ENCODE data around the gene FGB.

Gene FGB

DNA sequence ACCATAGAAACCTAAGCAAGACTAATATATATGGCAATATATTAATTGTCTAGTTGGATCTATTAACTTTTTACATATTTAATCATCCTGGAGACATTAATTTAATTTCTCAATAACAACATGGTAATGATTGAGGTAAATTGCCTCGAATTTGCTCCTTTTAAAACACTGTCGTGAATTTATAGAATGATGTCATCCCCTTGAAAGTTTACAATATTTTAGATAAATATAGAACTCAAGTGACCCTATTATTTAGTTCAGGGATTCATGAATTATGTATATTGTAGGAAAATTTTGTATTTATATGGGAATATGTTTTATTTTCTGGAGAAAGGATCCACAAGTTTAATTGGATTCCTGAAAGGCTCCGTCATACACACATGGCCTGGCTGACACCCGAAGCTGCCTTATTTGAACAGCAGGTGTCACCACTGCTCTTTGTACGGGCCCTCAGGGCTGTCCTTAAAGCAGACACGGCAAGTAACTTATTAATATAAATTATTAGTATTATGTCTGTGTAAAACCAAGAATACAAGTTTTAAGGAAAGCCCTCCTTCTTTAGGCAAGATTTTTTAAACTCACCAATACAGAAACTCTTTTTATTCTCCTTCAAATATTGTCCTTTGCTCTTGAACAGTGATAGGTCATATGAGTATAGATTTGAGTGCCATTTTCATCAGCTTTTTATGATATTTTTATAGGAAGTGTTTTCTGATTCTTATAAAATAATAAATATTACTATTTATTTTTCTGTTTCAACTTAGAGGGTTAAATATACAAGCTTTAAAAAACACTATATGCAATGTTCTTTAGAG lies 10.7 kb upstream of the FGB start:
- H3K9me3 ChIP-seq (ENCODE audit: control insufficient read depth, low read length), result no peaks in the 10 kb centered on the region
- TF ChIP-seq, protein P1, sequence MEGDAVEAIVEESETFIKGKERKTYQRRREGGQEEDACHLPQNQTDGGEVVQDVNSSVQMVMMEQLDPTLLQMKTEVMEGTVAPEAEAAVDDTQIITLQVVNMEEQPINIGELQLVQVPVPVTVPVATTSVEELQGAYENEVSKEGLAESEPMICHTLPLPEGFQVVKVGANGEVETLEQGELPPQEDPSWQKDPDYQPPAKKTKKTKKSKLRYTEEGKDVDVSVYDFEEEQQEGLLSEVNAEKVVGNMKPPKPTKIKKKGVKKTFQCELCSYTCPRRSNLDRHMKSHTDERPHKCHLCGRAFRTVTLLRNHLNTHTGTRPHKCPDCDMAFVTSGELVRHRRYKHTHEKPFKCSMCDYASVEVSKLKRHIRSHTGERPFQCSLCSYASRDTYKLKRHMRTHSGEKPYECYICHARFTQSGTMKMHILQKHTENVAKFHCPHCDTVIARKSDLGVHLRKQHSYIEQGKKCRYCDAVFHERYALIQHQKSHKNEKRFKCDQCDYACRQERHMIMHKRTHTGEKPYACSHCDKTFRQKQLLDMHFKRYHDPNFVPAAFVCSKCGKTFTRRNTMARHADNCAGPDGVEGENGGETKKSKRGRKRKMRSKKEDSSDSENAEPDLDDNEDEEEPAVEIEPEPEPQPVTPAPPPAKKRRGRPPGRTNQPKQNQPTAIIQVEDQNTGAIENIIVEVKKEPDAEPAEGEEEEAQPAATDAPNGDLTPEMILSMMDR (IDR thresholded peaks at IDR 0.05), result peak; percentile 65
- H3K4me1 ChIP-seq, result peaks cover 4% of the 10 kb centered on the region
- H2AFZ ChIP-seq, result peak overlapping the region; percentile 49
- no peaks in the 10 kb centered on the region for H3K36me3 ChIP-seq (ENCODE audit: control insufficient read depth, insufficient read depth, low read length)
- no peak overlapping the region for H3K4me2 ChIP-seq (ENCODE audit: low read length)
- no peaks in the 10 kb centered on the region for H3K27me3 ChIP-seq (ENCODE audit: control insufficient read depth, insufficient read depth, low read length)
- H3K4me3 ChIP-seq (ENCODE audit: low read depth, low read length), result no peak overlapping the region
- H3K9ac ChIP-seq, result no peak overlapping the region
- H3K27ac ChIP-seq, result no peak overlapping the region
- peaks cover 4% of the 10 kb centered on the region for H3K79me2 ChIP-seq

DNA sequence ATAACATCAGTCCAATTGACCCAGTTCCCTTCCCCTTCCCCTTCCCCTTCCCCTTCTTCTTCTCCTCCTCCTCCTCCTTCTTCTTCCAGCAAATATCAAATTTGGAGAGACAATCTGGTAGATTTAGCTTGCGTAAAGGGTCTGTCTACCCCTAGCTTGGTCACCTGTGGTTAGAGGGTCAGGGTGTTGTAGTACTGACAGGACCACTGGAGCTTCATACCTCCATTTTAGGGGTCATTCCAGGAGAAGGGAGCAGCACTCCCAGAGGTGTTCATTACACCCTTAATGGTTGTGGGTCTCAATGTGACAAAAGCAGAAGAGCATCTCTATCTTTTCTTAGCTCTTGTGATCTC lies 3.7 kb upstream of the FGB start:
- no peaks in the 10 kb centered on the region for H3K27me3 ChIP-seq (ENCODE audit: control insufficient read depth, insufficient read depth, low read length)
- no peaks in the 10 kb centered on the region for H3K36me3 ChIP-seq (ENCODE audit: control insufficient read depth, insufficient read depth, low read length)
- no peaks in the 10 kb centered on the region for H3K4me1 ChIP-seq
- no peaks in the 10 kb centered on the region for H3K9me3 ChIP-seq (ENCODE audit: control insufficient read depth, low read length)
- TF ChIP-seq, protein P1 (IDR thresholded peaks at IDR 0.05), result no peak
- H3K4me3 ChIP-seq (ENCODE audit: low read depth, low read length), result no peak overlapping the region
- H3K9ac ChIP-seq, result no peak overlapping the region
- no peak overlapping the region for H3K27ac ChIP-seq
- H3K79me2 ChIP-seq, result no peaks in the 10 kb centered on the region
- H3K4me2 ChIP-seq (ENCODE audit: low read length), result no peak overlapping the region
- no peak overlapping the region for H2AFZ ChIP-seq

DNA sequence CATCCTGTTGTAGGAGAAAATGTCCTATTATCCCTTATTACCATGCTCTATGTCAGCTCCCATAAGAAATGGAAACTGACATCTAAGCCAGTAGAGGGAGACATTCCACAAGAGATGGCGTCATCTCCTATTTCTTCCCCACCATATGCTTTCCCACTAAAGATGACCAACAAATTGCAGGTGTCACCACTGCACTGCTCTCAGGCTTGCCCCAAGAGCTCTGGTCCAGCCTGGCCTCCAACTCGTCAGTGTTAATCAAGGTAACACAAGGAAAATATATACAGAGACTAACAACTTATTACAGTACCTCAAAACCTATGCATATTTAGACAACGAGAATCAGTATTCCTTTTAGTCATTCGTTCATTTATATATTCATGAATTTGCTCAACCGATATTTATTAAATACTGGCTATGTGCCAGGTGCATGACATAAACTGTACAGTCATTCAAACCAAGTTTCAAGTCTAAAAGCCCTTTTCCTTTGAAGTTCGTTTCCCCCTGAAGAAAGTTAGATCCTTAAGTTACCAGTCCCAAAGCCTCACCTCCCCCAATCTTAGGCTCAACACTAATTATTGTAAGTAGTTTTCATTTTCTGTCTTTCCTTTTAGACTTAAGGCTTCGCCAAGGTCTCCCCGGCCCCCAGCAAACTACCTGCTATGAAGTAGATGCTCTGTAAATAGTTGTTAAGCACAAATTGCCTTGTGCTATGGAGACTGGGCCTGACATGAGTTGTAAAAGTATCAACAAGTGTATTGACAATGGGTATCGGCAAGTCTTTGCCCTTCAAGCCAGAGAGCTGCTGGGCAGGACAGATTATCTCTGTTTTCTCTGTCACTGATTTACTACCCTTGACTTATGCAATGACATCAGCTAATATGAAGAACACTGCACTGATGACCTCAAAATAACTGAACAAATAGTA lies 3.1 kb upstream of the FGB start:
- Histone ChIP-seq H3K4me1 (no peaks in the 10 kb centered on the region), H3K27me3 (ENCODE audit: control insufficient read depth, insufficient read depth, low read length) (no peaks in the 10 kb centered on the region), H3K36me3 (ENCODE audit: control insufficient read depth, insufficient read depth, low read length) (no peaks in the 10 kb centered on the region), H2AFZ (no peak overlapping the region), H3K4me3 (ENCODE audit: low read depth, low read length) (no peak overlapping the region), H3K79me2 (no peaks in the 10 kb centered on the region), H3K9ac (no peak overlapping the region), H3K27ac (no peak overlapping the region), H3K9me3 (ENCODE audit: control insufficient read depth, low read length) (no peaks in the 10 kb centered on the region), H3K4me2 (ENCODE audit: low read length) (no peak overlapping the region)
- TF ChIP-seq, protein P1 (IDR thresholded peaks at IDR 0.05), result no peak

DNA sequence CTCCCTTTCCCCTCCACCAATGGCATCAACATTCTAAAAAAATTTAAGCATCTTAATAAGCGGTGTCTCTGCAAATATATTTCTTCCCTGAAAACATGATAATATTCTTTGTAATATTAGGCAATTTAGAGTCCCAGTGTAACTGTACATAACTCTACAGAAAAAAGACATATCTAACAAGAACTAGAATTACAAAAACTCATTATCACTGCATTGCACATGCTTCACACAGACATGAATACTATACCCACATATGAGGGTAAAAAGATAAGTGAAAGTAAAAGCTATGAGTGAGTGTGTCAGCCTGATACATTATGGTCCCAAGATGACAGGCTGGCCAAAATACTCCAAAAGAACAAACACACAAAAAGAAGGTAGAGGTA lies 2.4 kb upstream of the FGB start:
- Histone ChIP-seq H3K9me3 (ENCODE audit: control insufficient read depth, low read length) (no peaks in the 10 kb centered on the region), H3K79me2 (no peaks in the 10 kb centered on the region), H3K4me3 (ENCODE audit: low read depth, low read length) (no peak overlapping the region), H3K4me1 (no peaks in the 10 kb centered on the region), H3K27me3 (ENCODE audit: control insufficient read depth, insufficient read depth, low read length) (no peaks in the 10 kb centered on the region), H3K27ac (no peak overlapping the region), H3K36me3 (ENCODE audit: control insufficient read depth, insufficient read depth, low read length) (no peaks in the 10 kb centered on the region), H3K9ac (no peak overlapping the region), H2AFZ (no peak overlapping the region), H3K4me2 (ENCODE audit: low read length) (no peak overlapping the region)
- TF ChIP-seq, protein P1 (IDR thresholded peaks at IDR 0.05), result no peak

Measured in parathyroid adenoma (tissue), 2 donors.